ENCODE data around the gene ZNF521.
"Not testable (repeated sequence)": the region's sequence is repeated elsewhere in the genome, so short reads cannot be mapped to it uniquely, and the experiment has no call there.

The ZNF521 gene

DNA sequence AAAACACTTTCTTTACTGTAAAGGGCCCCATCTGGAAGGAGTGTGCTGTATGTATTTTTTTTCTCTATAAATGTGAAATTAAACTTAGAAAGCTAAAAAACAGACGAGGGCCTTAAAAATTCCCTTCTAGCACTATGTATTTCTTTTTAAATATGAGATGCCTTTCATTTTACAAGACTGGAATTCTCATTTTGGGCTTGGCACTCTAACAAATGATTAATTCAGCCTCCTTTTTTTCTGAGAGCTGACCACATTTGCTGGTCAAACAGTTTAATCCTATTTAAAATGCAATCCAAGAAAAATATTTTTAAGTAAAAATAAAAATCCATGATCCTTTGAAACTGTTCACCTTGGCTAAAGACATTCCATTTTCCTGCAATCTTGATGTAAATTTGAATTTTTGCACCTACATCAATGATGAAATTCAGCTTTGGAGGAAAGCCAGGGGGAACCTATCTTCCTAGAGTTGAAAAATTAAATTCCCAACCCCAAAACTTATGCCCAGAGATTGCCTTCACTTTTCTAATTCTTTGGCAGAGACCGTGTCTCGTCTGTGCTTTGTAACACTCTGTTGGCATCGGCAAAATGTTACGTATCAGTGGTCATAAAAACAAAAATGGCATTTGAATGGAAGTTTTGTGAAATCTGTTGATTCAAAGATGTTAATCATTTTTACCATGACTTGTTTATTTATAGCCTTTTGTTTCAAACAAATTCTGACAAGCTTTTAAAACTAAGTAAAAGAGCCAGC lies 284.5 kb downstream of the ZNF521 start:
- FAIRE-seq = no peak

DNA sequence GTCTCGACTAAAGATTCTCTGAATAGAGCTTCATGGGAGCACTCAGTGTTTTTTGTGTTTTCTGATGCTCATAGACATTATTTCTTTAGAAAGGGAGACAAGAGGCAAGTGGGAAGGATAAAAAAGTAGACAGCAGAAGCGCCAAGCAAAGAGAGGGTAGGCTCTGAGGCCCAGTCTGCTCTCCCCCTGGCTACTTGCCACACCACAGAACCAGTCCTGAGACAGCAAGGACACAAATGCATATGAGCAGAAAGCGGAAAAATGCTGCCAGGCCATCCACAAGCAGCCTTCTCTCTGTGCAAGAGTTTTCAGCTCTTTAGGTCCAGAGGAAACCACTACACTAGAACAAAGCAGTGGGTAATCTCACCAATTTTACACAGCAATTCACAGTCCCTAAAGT lies 285.4 kb downstream of the ZNF521 start:
- no peak for FAIRE-seq

DNA sequence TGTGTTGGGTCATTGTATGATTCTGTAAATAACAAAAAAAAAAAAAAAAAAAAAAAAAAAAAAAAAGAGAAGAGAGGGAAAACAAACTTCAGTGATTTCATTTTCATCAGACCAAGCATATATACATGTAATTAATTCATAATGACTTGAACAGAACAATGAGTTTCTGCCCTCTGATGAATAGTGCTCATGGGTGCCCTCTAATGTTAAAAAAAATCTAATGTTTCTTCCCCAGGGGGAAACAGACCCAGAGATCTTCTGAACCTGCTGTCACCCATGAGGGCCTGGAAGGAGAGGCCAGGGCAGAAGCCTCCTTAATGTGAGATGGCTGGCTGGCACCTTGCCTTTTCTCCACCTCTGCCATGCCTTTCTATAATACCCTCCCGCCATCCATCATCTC lies 289.2 kb downstream of the ZNF521 start:
- no peak for FAIRE-seq

DNA sequence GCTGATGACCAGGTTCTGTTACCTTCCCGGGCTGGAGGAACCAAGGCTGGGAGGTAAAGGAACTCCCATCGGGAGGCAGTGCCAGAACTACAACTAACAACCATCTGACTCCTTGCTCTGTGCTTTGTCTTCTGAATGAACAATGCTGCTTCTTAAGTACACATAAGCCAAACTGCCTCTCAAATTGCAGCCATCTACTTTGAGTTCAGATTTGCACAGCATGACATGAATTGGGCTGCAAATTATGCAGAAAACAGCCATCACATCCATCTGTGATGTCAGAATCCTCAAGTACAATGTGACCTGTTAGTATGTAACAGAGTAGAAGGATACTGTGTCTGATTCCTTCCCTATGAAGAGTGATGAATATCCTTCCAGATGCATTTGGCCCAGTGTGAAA lies 290.6 kb downstream of the ZNF521 start:
- FAIRE-seq = no peak

DNA sequence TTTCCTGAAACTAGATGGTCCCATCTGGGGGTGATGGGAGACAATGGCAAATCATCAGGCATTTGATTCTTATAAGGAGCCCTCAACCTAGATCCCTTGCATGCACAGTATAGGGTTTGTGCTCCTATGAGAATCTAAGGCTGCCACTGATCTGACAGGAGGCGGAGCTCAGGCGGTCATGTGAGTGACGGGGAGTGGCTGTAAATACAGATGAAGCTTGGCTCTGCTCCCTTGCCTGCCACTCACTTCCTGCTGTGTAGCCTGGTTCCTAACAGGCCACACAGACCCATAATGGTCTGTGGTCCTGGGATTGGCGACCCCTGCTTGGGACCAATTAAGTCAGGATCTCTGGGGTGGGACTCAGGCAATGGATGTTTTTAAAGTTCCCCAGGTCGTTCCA lies 293.4 kb downstream of the ZNF521 start:
- FAIRE-seq = no peak

DNA sequence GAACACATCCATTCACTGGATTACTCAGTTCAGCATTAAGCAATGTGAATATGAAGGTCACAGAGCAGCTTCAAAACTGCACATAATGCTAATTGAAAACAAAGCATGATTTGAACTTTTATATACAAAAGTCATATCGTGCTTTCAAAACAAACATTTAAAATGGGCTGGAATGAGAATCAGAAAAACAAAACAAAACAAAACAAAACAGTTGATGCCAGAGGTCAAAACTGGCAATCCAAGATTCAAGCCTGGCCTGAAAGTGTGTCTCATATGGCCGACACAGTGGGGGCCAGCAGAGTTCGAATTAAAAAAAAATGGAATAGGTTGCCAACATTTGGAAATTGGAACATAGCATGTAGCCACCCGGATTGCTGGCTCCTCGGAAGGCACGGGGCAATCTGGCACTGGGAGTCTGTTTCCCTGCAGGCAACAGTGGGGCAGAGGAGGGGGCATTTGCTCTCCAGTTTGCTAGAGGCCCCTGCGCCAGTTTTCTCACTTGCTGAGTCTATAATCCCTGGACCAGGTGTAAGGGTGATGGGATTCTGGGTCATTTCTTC lies 294.4 kb downstream of the ZNF521 start:
- no peak for FAIRE-seq

DNA sequence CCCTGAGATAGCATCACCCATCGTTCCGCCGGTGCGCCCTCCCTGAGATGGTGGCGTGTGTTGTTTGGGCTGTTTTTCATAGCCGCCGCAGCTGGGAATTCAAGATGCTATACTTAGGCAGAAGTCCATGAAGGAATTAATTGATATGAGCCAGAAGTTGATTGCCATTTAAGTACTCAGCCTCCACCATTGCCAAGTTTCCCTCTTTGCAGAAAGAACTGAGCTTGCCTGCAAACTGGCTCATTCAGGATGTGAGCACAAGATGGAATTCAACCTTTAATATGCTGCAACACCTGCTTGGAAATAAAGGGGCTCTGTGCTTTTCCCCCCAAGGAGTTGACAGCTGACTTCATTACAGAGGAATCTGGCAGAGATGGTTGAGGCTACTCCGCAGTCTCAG lies 295.5 kb downstream of the ZNF521 start:
- FAIRE-seq = no peak

DNA sequence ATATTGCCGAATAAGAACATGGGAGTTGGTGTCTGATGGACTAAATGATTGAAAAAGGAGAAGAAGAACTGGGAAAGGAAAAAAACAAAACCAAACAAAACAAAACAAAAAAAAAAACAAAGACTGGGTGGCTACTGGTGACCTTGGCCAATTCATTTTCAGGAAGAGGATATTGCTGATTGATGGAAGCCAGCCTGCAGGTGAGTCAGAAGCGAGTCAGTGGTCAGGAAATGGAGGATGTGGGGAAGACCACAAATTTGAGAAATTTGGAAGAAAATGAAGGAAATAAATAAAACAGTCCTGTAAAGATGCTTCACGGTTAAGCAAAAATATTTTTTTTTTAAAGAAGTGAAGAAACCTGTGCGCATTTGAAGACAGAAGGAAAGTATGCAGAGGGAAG lies 296.9 kb downstream of the ZNF521 start:
- FAIRE-seq = no peak

DNA sequence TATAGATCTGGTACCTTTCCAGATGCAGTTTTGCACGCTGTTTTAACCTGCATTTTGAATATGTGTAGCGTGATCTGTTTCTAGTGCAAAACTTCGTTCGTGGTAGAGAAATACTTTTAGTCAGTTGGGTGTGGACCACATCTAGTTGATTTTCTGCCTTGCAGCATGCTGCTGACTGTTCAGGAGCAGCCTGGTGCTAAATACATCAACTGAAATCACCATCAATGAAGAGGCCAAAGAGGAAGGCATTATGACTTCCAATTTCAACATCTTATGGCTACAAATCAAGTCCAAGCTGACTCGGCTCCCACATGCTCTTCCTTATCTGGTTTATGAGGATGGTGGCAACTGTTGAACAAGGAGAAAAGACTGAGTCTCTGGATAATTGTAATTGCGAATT lies 298.5 kb downstream of the ZNF521 start:
- FAIRE-seq = no peak

DNA sequence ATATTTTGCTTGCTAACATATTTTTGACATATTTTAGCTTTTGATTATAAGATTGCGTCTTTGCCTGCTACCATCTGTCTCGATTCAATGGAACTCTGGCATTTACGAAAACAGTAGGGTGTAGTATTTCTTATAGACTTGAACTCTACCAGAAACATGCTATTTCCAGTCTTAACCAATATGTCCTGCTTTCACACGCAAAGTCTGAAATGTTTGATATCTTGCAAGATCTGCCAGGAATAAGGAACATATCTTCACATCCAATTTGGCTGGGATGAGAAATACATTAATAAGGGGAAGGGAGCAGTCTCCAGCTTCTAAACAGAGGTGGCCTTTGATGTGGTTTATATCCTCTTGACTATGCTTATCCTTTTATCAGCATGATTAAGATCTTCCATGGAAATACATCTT lies 299.4 kb downstream of the ZNF521 start:
- no peak for FAIRE-seq

DNA sequence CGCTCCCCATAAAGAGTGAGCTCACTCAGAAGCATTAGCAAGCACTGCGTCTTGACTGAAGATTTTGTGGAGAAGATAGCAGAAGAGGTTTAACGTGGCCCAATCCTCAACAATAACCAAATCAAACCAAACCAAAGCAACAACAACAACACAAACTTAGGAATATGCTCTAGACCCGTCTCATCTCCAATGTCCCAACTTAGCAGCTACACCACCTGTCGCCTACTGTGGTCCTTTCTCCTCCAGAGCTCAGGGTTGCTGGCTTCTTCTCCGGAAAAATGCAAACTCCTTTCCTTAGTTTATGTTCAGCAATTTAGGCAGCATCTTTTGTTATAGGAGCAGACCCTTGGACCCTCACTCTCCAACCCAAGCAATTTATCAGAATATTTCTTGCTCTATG lies 301.4 kb downstream of the ZNF521 start:
- FAIRE-seq = no peak

DNA sequence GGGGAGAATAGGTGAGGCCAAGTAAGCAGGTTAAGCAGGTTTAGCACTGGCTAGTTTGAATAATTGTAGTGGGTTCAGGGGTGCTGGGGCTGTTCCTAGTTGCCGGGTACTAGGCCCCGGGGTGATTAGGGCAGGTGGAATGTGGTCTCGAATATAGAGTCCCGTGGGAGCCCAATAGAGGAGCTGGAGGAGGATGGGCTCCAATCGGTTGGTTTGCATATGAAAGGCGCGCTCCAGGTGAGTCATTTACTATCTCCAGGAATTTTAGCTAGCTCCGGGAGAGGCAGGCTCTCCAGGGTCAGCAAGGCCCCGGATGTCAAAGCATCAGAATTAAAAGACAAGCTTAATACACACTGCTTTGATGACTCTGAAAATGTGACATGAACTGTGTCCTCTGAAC lies 304.0 kb downstream of the ZNF521 start:
- no peak for FAIRE-seq

DNA sequence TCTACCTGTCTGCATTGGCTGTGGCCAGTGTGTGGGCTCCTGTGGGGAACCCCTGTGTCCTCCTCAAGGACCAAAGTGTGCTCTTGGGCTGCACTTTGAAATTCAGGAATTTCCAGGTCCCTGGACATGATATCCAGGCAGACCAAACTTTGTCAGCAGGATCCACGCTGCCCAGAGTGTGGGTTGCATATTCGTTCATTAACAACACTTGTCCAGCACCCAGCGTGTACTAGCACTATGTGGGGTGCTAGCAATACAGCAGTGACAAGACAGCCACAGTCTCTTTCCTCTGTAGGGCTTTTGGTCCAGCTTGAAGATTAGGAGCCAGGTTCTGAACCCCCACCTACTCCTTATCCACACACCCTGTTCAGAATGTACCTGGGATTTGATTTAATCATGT lies 304.5 kb downstream of the ZNF521 start:
- FAIRE-seq = no peak

DNA sequence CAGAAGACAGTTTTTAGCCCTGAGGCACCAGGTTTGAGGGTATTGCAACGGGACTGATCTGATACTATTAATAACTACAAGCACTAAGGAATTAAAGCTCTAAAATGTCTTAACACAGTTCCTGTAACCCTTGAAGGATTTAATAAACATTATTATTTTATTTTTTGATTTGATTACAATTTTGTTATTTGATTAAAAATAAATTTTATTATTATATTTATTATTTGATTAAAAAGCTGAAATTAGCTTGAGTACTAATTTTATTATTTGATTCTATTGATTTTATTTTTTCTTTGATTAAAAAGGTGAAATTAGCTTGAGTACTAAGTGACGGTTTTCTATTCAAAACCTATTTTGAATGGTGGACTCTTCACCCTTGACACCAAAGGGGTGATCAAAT lies 307.3 kb downstream of the ZNF521 start:
- no peak for FAIRE-seq

DNA sequence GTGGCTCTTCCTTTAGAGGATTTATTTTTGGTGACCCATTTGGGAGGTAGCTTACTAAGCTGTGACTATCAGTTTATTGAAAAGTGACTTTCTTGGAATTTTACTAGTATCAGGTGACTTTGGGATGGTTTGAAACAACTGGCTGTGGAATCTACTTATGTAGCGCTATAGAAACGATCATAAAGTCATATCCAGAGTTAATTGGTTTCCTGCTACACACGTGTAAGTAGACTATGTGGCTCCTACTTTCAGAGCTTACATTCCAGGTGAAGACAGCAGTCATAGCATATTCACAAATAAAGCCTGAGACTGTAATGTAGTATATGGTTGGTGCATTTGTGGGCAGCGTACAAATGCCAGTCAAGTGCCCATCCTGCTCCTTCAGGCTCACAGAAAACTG lies 308.9 kb downstream of the ZNF521 start:
- no peak for FAIRE-seq

DNA sequence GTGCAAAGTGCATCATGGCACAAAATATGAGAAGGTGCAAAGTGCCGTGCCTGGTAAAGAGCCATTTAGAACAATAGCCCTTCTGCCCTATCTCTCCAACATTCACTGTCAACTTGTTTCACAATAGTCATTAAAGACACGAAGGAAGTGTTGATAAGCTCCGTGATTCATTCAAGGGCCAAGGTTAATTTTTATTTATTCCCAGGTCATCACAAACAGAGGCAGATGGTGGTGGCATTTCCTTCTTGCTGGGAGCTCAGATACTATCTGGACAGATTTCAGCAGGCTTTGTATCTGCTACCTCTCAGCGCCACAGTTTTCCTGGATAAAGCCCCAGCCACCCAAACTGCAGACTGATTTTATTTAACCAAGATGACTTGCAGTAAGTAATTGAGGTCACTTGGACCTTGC lies 309.3 kb downstream of the ZNF521 start:
- FAIRE-seq = no peak

DNA sequence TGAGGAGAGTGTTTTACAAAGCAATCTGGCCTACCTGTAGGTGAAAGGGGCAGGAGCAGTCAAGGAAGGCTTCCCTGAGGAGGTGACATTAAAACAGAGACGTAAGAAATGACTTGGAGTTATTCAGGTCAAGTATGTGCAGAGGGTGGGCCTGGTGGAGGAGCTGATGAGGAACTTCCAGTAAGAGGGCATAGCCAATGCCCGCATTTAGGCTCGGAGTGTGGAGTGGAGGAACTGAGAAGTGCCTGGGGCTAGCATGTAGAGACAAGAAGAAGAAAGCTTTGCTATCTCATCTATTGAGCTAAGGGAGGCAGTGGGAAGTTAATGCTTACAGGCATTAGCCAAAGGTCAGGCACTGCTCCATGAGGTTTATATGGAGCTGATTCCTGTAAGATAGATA lies 312.2 kb downstream of the ZNF521 start:
- no peak for FAIRE-seq

DNA sequence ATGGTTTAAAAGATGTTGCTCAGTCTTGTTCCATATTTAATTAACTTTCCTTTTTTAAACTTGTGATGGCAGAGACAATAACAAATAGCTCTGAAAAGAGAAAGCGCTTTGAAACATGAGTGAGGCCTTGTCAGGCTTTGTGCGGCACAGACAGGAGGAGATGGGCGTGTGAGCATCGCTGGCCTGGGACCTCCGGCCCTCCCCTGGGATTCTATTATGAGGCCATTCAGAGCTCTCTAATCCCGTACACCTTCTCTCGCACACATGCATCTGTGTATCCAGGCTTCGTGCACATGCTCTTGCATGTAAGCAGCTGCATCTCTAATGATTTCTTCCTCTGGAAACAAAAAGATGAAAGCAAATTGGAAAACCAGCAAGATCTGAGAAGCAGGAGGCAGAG lies 313.7 kb downstream of the ZNF521 start:
- FAIRE-seq = no peak

DNA sequence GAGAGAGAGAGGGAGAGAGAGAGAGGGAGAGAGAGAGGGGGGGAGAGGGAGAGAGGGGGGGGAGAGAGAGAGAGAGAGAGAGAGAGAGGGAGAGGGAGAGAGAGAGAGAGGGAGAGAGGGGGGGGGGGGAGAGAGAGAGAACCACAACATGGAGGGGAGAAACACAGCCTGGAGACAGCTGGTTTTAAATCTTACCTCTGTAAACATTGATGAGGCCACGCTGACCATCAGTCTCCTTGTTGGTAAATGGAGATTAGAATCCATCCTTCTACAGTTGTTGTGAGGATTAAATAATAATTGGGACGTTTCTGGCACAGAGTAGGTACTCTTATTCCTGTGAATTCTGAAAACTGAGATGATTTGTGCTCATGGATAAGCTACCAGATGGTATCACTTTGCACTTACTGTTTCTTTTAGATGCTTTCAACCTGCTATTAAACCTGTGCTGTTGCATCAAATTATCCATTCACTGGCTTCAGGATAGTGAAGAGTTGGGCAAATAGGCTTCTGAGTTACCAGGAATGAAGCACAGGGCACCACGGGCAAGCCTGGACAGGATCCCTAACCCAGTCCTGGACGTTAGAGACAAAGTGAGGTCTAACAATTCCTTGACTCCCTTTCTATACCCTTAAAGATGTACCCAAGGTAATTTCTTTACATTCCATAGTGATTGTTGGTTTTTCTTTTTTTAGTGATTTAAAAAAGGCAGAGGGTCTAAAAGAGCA lies 318.1 kb downstream of the ZNF521 start:
- no peak for FAIRE-seq

DNA sequence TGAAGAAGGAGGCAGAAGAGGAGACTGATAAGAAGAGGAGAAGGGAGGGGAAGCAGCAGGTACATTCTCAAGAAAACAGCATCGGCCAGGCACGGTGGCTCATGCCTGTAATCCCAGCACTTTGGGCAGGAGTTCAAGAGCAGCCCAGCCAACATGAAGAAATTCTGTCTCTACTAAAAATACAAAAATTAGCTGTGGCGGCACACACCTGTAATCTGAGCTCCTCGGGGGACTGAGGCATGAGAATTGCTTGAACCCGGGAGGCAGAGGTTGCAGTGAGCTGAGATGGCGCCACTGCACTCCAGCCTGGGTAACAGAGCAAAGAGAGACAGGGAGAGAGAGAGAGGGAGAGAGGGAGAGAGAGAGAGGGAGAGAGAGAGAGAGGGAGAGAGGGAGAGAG lies 318.8 kb downstream of the ZNF521 start:
- FAIRE-seq = not testable (repeated sequence)

DNA sequence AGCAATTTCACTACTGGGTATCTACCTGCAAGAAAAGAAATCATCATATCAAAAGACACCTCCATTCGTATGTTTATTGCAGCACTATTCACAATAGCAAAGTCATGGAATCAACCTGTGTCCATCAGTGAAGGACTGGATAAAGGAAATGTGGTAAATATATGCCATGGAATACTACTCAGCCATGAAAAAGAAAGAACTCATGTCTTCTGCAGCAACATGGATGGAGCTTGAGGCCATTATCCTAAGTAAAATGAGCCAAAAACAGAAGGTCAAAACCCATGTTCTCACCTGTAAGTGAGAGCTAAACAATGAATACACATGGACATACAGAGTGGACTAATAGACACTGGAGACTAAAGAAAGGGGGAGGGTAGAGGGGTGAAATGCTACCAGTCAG lies 322.2 kb downstream of the ZNF521 start:
- FAIRE-seq = no peak

DNA sequence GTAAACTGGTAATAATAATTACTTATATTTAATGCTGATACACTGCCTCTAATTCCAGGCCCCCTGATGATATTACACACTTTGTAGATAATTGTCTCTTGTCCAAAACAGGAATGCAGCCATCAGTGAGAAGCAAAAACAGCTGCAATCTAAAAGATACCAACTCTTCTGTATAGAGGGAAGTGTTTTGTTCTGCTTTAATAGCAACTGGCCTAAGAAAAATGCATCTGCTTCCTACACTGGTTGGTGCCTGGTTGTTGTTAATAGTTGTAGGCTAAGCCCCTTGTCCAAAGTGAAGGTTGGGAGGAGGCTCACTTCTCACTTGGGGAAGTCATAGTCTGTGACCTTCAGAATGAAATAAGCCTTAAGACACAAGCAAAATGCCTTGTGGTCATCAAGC lies 332.0 kb downstream of the ZNF521 start:
- FAIRE-seq = no peak

DNA sequence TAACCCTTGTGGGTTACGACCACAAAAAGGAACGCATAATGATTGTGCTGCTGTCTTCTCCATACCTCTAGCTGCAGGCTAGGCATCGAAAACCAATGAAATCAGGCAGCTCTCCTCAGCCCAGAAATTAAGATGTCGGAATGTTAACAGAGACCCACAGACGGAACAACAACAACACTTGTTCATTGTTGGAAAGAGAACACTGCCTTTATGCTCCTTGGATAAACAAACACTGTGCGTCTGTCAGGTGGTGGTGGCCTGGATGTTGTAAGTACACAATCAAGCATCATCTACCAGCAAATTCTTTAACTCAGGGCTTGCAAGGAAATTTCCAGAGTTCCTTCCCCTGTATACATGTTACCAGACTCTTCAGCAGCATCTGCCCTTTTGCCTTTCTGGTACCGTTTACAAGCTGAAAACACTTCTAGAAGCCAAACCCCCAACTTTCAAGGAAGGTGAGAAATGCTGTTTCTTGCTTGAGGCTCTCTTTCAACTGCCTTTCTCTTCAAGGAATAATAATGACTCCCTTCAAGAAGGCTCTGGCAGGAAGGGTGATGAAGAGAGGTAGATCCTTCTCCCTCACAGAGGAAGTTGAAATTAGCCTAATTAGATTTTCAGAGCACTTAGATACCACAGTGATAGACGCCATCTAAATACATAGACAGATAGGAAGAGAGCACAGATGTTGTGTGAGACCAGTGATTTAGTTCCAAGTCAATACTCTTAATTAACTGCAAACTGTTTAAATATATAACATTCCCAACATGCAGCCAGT lies 332.7 kb downstream of the ZNF521 start:
- no peak for FAIRE-seq

DNA sequence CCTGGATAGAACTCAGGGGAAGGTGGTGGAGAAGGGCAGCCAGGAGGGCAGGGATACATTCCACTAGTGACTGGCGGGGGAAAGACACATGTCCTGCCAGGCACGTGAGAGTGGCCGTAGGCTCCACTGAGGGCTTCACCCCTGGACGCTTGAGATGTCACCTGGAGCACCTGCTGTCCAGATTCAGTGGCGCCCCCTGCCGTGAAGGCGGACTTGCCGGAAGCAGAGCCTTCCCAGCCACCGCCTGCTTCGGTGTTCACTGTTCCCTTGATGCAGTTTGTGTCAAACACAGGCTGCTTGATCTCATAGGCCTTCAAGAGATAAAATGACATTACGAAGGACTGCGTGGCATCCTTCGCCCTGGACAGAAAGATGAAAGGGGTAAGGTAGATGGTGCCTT lies 335.3 kb downstream of the ZNF521 start:
- FAIRE-seq = no peak
